IPS-18c (cell line): ENCODE measurements around the gene MRRF.

Experiments
- H3K4me3 ChIP-seq: 2 replicates; pipeline ENCODE4 v1.7.0; 2013; ENCODE audit warnings: low read depth, mild to moderate bottlenecking, low read length, moderate library complexity; ENCODE audit not compliant: insufficient read depth
- H3K9me3 ChIP-seq: one replicate; pipeline ENCODE4 v1.6.1; 2013; ENCODE audit warnings: mild to moderate bottlenecking, low read length, moderate library complexity; ENCODE audit not compliant: control insufficient read depth, insufficient read depth

Gene MRRF

GRCh38 chr9:122377241-122378164 is 112.8 kb downstream of the MRRF start:
- H3K4me3 ChIP-seq, result no peak overlapping the region
- H3K9me3 ChIP-seq, result no peaks in the 10 kb centered on the region

GRCh38 chr9:122378236-122378635 is 113.6 kb downstream of the MRRF start:
- Histone ChIP-seq H3K9me3 (no peaks in the 10 kb centered on the region), H3K4me3 (no peak overlapping the region)

DNA sequence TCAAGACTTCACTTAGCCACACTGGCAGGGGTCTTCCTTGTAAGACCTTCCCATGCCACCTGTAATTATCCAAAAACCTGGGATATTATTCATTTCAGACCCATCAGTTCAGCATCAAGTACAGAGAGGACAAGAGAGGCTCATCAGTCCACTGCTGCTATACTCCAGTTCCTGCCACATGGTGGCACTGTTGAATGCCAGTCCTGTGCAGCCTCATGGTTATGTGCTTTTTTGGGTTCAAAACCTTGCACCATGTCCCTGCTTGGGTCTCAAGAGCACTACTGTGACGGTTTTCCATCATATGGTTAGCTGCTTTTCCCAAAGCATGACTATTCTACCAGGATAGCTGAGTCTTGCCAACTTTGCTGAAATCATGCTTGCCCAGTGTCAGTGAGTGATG is 114.7 kb downstream of the MRRF start:
- Histone ChIP-seq H3K9me3 (no peaks in the 10 kb centered on the region), H3K4me3 (no peak overlapping the region)

DNA sequence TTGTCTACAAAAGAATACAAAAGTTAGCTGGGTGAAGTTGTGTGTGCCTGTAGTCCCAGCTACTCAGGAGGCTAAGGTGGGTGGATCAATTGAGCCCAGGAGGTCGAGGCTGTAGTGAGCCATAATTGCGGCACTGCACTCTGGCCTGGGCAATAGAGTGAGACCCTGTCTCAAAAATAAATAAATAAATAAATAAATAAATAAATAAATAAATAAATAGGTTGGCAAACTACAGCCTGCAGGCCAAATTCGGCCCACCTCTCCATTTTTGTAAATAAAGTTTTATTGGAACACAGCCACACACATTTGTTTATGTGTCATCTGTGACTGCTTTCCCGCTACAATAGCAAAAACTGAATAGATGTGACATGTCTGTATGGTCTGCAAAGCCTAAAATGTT is 115.6 kb downstream of the MRRF start:
- Histone ChIP-seq H3K4me3 (no peak overlapping the region), H3K9me3 (no peaks in the 10 kb centered on the region)
